GM18520 (cell line): ENCODE data around the gene AKR1D1.

ENCODE experiments used
- ATAC-seq: cut with Tn5 transposase; IDR thresholded peaks from one replicate; pipeline ENCODE4 v1.9.1; 2021; ENCODE audit not compliant: unreplicated experiment

Gene AKR1D1

GRCh38 chr7:138162236-138162635, 86.0 kb downstream of the AKR1D1 start:
- ATAC-seq = no peak

- ATAC-seq = no peak
These were observed 87.5 kb downstream of the AKR1D1 start for GRCh38 chr7:138163800-138164199.

- no peak for ATAC-seq
These were observed 88.5 kb downstream of the AKR1D1 start for GRCh38 chr7:138164804-138165203.

GRCh38 chr7:138166681-138167080, 90.4 kb downstream of the AKR1D1 start:
- ATAC-seq = no peak

GRCh38 chr7:138167222-138167621, 91.0 kb downstream of the AKR1D1 start:
- ATAC-seq = no peak

GRCh38 chr7:138167869-138168296, 91.6 kb downstream of the AKR1D1 start:
- no peak for ATAC-seq
